Suprapubic skin (tissue), 4 donors: ENCODE data around the gene C20orf204. TPM values are rescaled to one million over a fixed set of nuclear protein-coding genes. Genes with fewer than 3 reads are reported as not detected.
A peak's percentile ranks its signal among the peaks of the same experiment; 100 is the strongest.

Source experiments
- DNase-seq, 2 donors: peaks; one replicate each; pipeline ENCODE4 v3.0.0-alpha.2; 2019; ENCODE audit warnings: low spot score in 2 of 2
- H3K27ac ChIP-seq: fragments of 200-600 bp; sonication (generic); one replicate; pipeline ENCODE4 v1.5.1; 2019
- H3K27me3 ChIP-seq: fragments of 200-600 bp; sonication (generic); one replicate; pipeline ENCODE4 v1.5.1; 2019
- H3K36me3 ChIP-seq: fragments of 200-600 bp; sonication (generic); one replicate; pipeline ENCODE4 v1.5.1; 2019
- H3K4me1 ChIP-seq: fragments of 200-600 bp; sonication (generic); one replicate; pipeline ENCODE4 v1.5.1; 2019
- H3K4me3 ChIP-seq: fragments of 200-600 bp; sonication (generic); one replicate; pipeline ENCODE4 v1.5.1; 2019; ENCODE audit warnings: mild to moderate bottlenecking
- H3K9me3 ChIP-seq: fragments of 200-600 bp; sonication (generic); one replicate; pipeline ENCODE4 v1.5.1; 2019
- CTCF ChIP-seq, 2 donors: fragments of 200-600 bp in 1 of 2; fragments of 450-650 bp in 1 of 2; sonication (generic) in 1 of 2; IDR thresholded peaks; one replicate each; pipeline ENCODE4 v1.5.1; 2016 to 2019; ENCODE audit warnings: antibody characterized with exemption in 2 of 2, mild to moderate bottlenecking in 1 of 2, moderate library complexity in 1 of 2
- EP300 ChIP-seq: sonication (generic); formaldehyde crosslinking; IDR thresholded peaks from one replicate; pipeline ENCODE4 v1.6.1; 2017; ENCODE audit warnings: antibody characterized with exemption
- POLR2A ChIP-seq, 2 donors: fragments of 450-650 bp; IDR thresholded peaks; one replicate each; pipeline ENCODE4 v1.6.1; 2017; ENCODE audit warnings: antibody characterized with exemption in 2 of 2, mild to moderate bottlenecking in 2 of 2, moderate library complexity in 2 of 2
- POLR2AphosphoS5 ChIP-seq, 3 donors: sonication (generic); formaldehyde crosslinking; IDR thresholded peaks; one replicate each; pipeline ENCODE4 v1.6.1; 2017; ENCODE audit warnings: antibody characterized with exemption in 3 of 3
- WGBS: methylation state at CpG from one replicate; pipeline ENCODE4 v1.1.5; 2018; 5-methylcytosine and 5-hydroxymethylcytosine counted together
- total RNA-seq, 4 donors: library from RNA; depleted of rRNA; stranded (reverse); fragments of >200 nt; gene quantifications; one replicate each; pipeline ENCODE4 v1.1.0, GENCODE V29; 2016

The C20orf204 gene
- total RNA-seq, 4 donors from 2014 or later, result 1.1 to 5.1 (median 1.8) TPM

- Histone ChIP-seq H3K4me1 (peaks cover 24% of the 10 kb centered on the region), H3K27me3 (no peaks in the 10 kb centered on the region), H3K27ac (no peak overlapping the region), H3K9me3 (no peaks in the 10 kb centered on the region), H3K36me3 (peaks cover 31% of the 10 kb centered on the region), H3K4me3 (no peak overlapping the region)
- WGBS, result 85% methylated on average over 4 of the region's 14 CpGs
- no peak for DNase-seq
- peak in 1 of 2 donors; percentile 65 for TF ChIP-seq CTCF (IDR thresholded peaks at IDR 0.05)
- TF ChIP-seq EP300, result no peak
These were observed 33.7 kb downstream of the C20orf204 start for GRCh38 chr20:64069614-64070243.

GRCh38 chr20:64070244-64070993 lies 34.4 kb downstream of the C20orf204 start:
- Histone ChIP-seq H3K4me3 (no peak overlapping the region), H3K9me3 (no peaks in the 10 kb centered on the region), H3K36me3 (peaks cover 34% of the 10 kb centered on the region), H3K27ac (no peak overlapping the region), H3K4me1 (peaks cover 19% of the 10 kb centered on the region), H3K27me3 (no peaks in the 10 kb centered on the region)
- TF ChIP-seq CTCF (IDR thresholded peaks at IDR 0.05) (no peak), EP300 (no peak), POLR2AphosphoS5 (IDR thresholded peaks at IDR 0.05) (no peak), POLR2A (IDR thresholded peaks at IDR 0.05) (no peak)
- WGBS, result 93% methylated on average over 16 of the region's 31 CpGs
- DNase-seq, result no peak

- no peak for TF ChIP-seq EP300
- no peak for TF ChIP-seq POLR2AphosphoS5 (IDR thresholded peaks at IDR 0.05)
- TF ChIP-seq CTCF (IDR thresholded peaks at IDR 0.05), result no peak
- TF ChIP-seq POLR2A (IDR thresholded peaks at IDR 0.05), result no peak
- WGBS, result 88% methylated on average over 27 of the region's 30 CpGs
- no peak for DNase-seq
- Histone ChIP-seq H3K27me3 (no peaks in the 10 kb centered on the region), H3K4me3 (no peak overlapping the region), H3K27ac (no peak overlapping the region), H3K4me1 (peaks cover 19% of the 10 kb centered on the region), H3K9me3 (no peaks in the 10 kb centered on the region), H3K36me3 (peaks cover 38% of the 10 kb centered on the region)
These were observed 35.7 kb downstream of the C20orf204 start for GRCh38 chr20:64071341-64072332.

GRCh38 chr20:64072498-64073063 lies 36.6 kb downstream of the C20orf204 start:
- Histone ChIP-seq H3K27me3 (no peaks in the 10 kb centered on the region), H3K4me3 (no peak overlapping the region), H3K9me3 (no peaks in the 10 kb centered on the region), H3K4me1 (peaks cover 26% of the 10 kb centered on the region), H3K36me3 (peaks cover 38% of the 10 kb centered on the region), H3K27ac (no peak overlapping the region)
- TF ChIP-seq POLR2A (IDR thresholded peaks at IDR 0.05), result no peak
- TF ChIP-seq POLR2AphosphoS5 (IDR thresholded peaks at IDR 0.05), result no peak
- TF ChIP-seq CTCF (IDR thresholded peaks at IDR 0.05), result no peak
- no peak for TF ChIP-seq EP300
- DNase-seq, result no peak
- WGBS, result 89% methylated on average over 2 of the region's 14 CpGs
